Measurements from ENCODE around the gene ZEB1. TPM values are rescaled to one million over a fixed set of nuclear protein-coding genes. Genes with fewer than 3 reads are reported as not detected.

ZEB1 gene
- total RNA-seq, 2 donors from 2014 or later, result 15.0 to 28.2 TPM

- intact Hi-C loops (cut with DNase I), result no loop called here
- H3K27me3 ChIP-seq (replicated peaks; ENCODE audit: insufficient read depth), result no peaks in the 10 kb centered on the region
- H3K4me1 ChIP-seq (replicated peaks), result no peaks in the 10 kb centered on the region
- H3K4me3 ChIP-seq, result no peak overlapping the region
- WGBS, result 79% methylated on average over 5 of the region's 5 CpGs
- DNase-seq (ENCODE audit: low spot score), result no peak
- TF ChIP-seq CTCF (IDR thresholded peaks at IDR 0.05), result no peak
- TF ChIP-seq POLR2AphosphoS5 (IDR thresholded peaks at IDR 0.05), result no peak
- no peak for TF ChIP-seq POLR2A (IDR thresholded peaks at IDR 0.05)
- no peaks in the 10 kb centered on the region for H3K36me3 ChIP-seq
- H3K27ac ChIP-seq, result no peak overlapping the region
- H3K9me3 ChIP-seq, result no peaks in the 10 kb centered on the region
Measured at GRCh38 chr10:31343551-31343950, 24.5 kb downstream of the ZEB1 start.

DNA sequence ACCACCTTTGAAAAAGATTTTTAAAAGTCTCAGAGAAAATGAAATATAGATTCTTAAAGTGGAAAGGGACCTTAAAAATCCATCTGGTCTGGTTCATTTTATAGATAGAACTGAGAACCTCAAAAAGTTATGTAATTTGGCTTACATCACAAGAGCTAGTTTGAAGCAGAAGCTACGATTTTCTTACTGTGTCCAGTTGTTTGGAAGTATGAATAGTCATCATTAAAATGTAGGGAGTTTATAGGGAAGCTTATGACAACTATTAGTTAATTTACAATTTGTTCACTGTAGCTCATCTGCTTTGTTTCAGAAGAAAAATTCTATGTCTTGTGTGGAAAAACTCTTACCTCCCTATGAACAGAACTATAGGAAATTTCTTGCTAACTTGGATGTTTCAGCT is 26.9 kb downstream of the ZEB1 start:
- H3K27ac ChIP-seq, result no peak overlapping the region
- WGBS, result 51% methylated on average over 1 of the region's 1 CpG
- no peak overlapping the region for H3K4me3 ChIP-seq
- H3K4me1 ChIP-seq (replicated peaks), result no peaks in the 10 kb centered on the region
- TF ChIP-seq CTCF (IDR thresholded peaks at IDR 0.05), result no peak
- TF ChIP-seq POLR2AphosphoS5 (IDR thresholded peaks at IDR 0.05), result no peak
- no peak for TF ChIP-seq POLR2A (IDR thresholded peaks at IDR 0.05)
- H3K27me3 ChIP-seq (replicated peaks; ENCODE audit: insufficient read depth), result no peaks in the 10 kb centered on the region
- intact Hi-C loops (cut with DNase I), result no loop called here
- no peaks in the 10 kb centered on the region for H3K36me3 ChIP-seq
- DNase-seq (ENCODE audit: low spot score), result no peak
- no peaks in the 10 kb centered on the region for H3K9me3 ChIP-seq

DNA sequence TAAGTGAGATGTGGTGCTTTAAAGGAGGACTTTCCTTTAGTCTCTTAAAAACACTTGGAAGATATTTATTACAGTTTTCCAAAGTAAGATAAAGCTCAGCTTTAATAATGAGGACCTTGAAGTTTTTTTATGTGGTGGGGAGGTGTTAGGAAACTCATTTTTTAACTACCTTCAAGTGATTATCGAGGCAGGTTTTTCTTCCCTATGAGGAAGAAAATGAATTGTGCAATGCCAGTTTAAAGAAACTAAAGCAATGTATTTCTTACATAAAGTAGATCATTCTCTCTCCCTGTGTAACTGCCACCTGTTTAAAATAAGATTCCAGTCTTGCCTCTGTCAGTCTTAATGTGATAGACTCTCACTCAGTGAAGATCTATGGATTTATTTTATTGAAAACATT is 27.9 kb downstream of the ZEB1 start:
- no peaks in the 10 kb centered on the region for H3K36me3 ChIP-seq
- DNase-seq (ENCODE audit: low spot score), result no peak
- intact Hi-C loops (cut with DNase I), result no loop called here
- no peak for TF ChIP-seq POLR2A (IDR thresholded peaks at IDR 0.05)
- TF ChIP-seq CTCF (IDR thresholded peaks at IDR 0.05), result no peak
- TF ChIP-seq POLR2AphosphoS5 (IDR thresholded peaks at IDR 0.05), result no peak
- 84% methylated on average over 1 of the region's 1 CpG for WGBS
- H3K27me3 ChIP-seq (replicated peaks; ENCODE audit: insufficient read depth), result no peaks in the 10 kb centered on the region
- no peak overlapping the region for H3K27ac ChIP-seq
- H3K9me3 ChIP-seq, result no peaks in the 10 kb centered on the region
- H3K4me1 ChIP-seq (replicated peaks), result no peaks in the 10 kb centered on the region
- no peak overlapping the region for H3K4me3 ChIP-seq

DNA sequence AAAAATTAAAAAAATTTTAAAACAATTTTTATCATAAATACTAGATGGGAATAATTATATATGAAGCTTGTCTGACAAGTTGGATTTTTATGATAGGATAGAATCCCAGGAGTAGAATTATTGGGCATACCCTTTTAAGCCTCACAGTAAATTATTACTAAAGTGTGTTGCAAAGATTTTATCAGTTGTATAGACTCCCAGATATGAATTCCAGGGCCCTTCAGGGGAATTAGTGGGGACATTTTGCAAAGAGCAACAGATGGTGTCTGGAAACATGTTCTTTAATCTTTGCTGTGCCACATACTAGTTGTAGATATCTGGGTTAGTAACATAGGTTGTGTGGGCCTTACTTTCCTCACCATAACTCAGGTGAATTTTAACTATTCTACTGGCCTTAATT is 28.7 kb downstream of the ZEB1 start:
- Histone ChIP-seq H3K4me3 (no peak overlapping the region), H3K36me3 (no peaks in the 10 kb centered on the region), H3K27me3 (replicated peaks; ENCODE audit: insufficient read depth) (no peaks in the 10 kb centered on the region), H3K4me1 (replicated peaks) (no peaks in the 10 kb centered on the region), H3K27ac (no peak overlapping the region), H3K9me3 (no peaks in the 10 kb centered on the region)
- no peak for DNase-seq (ENCODE audit: low spot score)
- intact Hi-C loops (cut with DNase I), result no loop called here
- TF ChIP-seq POLR2A (IDR thresholded peaks at IDR 0.05) (no peak), CTCF (IDR thresholded peaks at IDR 0.05) (no peak), POLR2AphosphoS5 (IDR thresholded peaks at IDR 0.05) (no peak)

GRCh38 chr10:31350891-31351290 is 31.9 kb downstream of the ZEB1 start:
- H3K4me3 ChIP-seq, result no peak overlapping the region
- H3K27me3 ChIP-seq (replicated peaks; ENCODE audit: insufficient read depth), result no peaks in the 10 kb centered on the region
- H3K9me3 ChIP-seq, result no peaks in the 10 kb centered on the region
- TF ChIP-seq POLR2A (IDR thresholded peaks at IDR 0.05) (no peak), POLR2AphosphoS5 (IDR thresholded peaks at IDR 0.05) (no peak), CTCF (IDR thresholded peaks at IDR 0.05) (no peak)
- DNase-seq (ENCODE audit: low spot score), result no peak
- H3K36me3 ChIP-seq, result no peaks in the 10 kb centered on the region
- intact Hi-C loops (cut with DNase I), result no loop called here
- 100% methylated on average over 1 of the region's 1 CpG for WGBS
- H3K27ac ChIP-seq, result no peak overlapping the region
- no peaks in the 10 kb centered on the region for H3K4me1 ChIP-seq (replicated peaks)

All from prostate gland (tissue), 2 donors.